Astrocyte (in vitro differentiated cells and primary cell): ENCODE data around the gene PALB2. TPM values are rescaled to one million over a fixed set of nuclear protein-coding genes. Genes with fewer than 3 reads are reported as not detected.

Experiments used
- DNase-seq: peaks from one replicate; pipeline ENCODE4 v3.0.0-alpha.2; 2010; ENCODE audit warnings: low read depth
- FAIRE-seq: peaks from 2 replicates; lab custom pipeline; 2011; peaks lifted over from hg19 to GRCh38; lab: Jason Lieb, UNC
- H2AFZ ChIP-seq: 2 replicates; pipeline ENCODE4 v1.6.0; 2012; ENCODE audit warnings: low read depth, low read length, inconsistent platforms
- H3K27ac ChIP-seq: 2 replicates; pipeline ENCODE4 v1.5.1; 2011; ENCODE audit warnings: low read depth, low read length, inconsistent platforms
- H3K27me3 ChIP-seq: 2 replicates; pipeline ENCODE4 v1.6.0; 2011; ENCODE audit warnings: low read length, inconsistent platforms; ENCODE audit not compliant: insufficient read depth
- H3K36me3 ChIP-seq: 2 replicates; pipeline ENCODE4 v1.5.1; 2011; ENCODE audit warnings: low read length, inconsistent platforms; ENCODE audit not compliant: insufficient read depth
- H3K4me1 ChIP-seq: 2 replicates; pipeline ENCODE4 v1.5.1; 2011; ENCODE audit warnings: low read length, inconsistent platforms; ENCODE audit not compliant: insufficient read depth
- H3K4me2 ChIP-seq: 2 replicates; pipeline ENCODE4 v1.6.0; 2012; ENCODE audit warnings: low read length, inconsistent platforms
- H3K4me3 ChIP-seq: 2 replicates; pipeline ENCODE4 v1.5.1; 2011; ENCODE audit warnings: low read depth, mild to moderate bottlenecking, low read length, inconsistent platforms; ENCODE audit not compliant: insufficient read depth
- H3K79me2 ChIP-seq: 2 replicates; pipeline ENCODE4 v1.6.0; 2012; ENCODE audit warnings: mild to moderate bottlenecking, low read length, inconsistent platforms; ENCODE audit not compliant: insufficient read depth
- H3K9ac ChIP-seq: 2 replicates; pipeline ENCODE4 v1.6.0; 2012; ENCODE audit warnings: mild to moderate bottlenecking, low read length, inconsistent platforms
- H3K9me3 ChIP-seq: 2 replicates; pipeline ENCODE4 v1.5.1; 2012; ENCODE audit warnings: low read depth, mild to moderate bottlenecking, low read length, inconsistent platforms; ENCODE audit not compliant: insufficient read depth
- H4K20me1 ChIP-seq: 2 replicates; pipeline ENCODE4 v1.6.0; 2012; ENCODE audit warnings: low read length, inconsistent platforms; ENCODE audit not compliant: insufficient read depth
- H3K27ac Mint-ChIP-seq: one replicate; pipeline ENCODE4 v1.8.0; 2021; ENCODE audit warnings: mild to moderate bottlenecking, mixed read lengths; ENCODE audit not compliant: unreplicated experiment
- H3K27me3 Mint-ChIP-seq: one replicate; pipeline ENCODE4 v1.8.0; 2021; ENCODE audit warnings: low read depth, mixed read lengths; ENCODE audit not compliant: unreplicated experiment
- H3K36me3 Mint-ChIP-seq: one replicate; pipeline ENCODE4 v1.8.0; 2021; ENCODE audit warnings: low read depth, mixed read lengths; ENCODE audit not compliant: unreplicated experiment
- H3K4me1 Mint-ChIP-seq: one replicate; pipeline ENCODE4 v1.8.0; 2021; ENCODE audit warnings: low read depth, mixed read lengths; ENCODE audit not compliant: unreplicated experiment
- H3K4me3 Mint-ChIP-seq: one replicate; pipeline ENCODE4 v1.8.0; 2021; ENCODE audit warnings: mild to moderate bottlenecking, moderate library complexity, mixed read lengths; ENCODE audit not compliant: unreplicated experiment
- H3K9me3 Mint-ChIP-seq: one replicate; pipeline ENCODE4 v1.8.0; 2021; ENCODE audit warnings: mild to moderate bottlenecking, mixed read lengths; ENCODE audit not compliant: unreplicated experiment
- EZH2 ChIP-seq: IDR thresholded peaks from 2 replicates; pipeline ENCODE4 v1.6.1; 2012; ENCODE audit warnings: mild to moderate bottlenecking, low read length, inconsistent platforms; ENCODE audit not compliant: insufficient read depth
- total RNA-seq: library from RNA; stranded (reverse); gene quantifications from 2 replicates; pipeline ENCODE4 v1.2.1, GENCODE V29; 2021
- TF ChIP-seq, protein P1 (sequence below): IDR thresholded peaks from 2 replicates; pipeline ENCODE4 v1.5.1; 2011; ENCODE audit warnings: low read depth, mild to moderate bottlenecking, inconsistent platforms, low read length, moderate library complexity; ENCODE audit not compliant: insufficient read depth

Gene PALB2
- total RNA-seq, 1 donor from 2014 or later, result 12.8 TPM

DNA sequence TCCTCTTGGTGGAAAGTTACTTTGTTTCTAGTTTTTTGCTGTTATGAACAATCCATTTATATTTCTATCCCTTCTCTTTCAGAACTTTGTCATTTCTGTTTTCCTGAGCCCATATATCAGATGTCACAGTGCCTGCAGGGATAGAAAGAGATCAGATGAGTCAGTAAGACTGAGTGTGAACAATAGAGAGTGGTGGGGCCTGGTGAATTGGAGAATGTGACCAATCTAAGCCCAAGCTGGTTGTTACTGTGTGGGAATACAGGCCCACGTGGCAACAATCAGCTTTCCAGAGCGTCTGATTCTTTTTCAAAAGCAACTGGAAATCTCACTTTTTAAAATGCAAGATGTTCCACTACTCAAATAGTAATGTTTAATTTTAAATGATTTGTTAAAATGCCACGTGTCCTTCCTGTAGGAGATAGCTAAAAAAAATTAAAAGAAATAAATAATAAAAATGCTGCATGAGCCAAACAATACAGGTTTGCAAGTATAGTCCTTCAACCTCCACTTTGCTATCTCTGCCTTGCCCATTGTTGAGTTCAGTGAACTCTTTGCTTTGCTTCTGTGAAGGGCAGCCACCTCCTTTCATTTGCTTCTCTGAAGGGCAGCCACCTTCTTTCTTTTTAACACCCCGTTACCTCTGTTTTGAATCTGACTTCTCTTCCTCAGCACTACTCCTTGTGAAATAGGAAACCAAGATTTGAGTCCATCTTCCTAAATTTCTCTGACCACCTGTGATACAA lies 9.7 kb upstream of the PALB2 start:
- H3K27ac Mint-ChIP-seq, result peak overlapping the region; percentile 23
- H3K4me1 Mint-ChIP-seq, result peaks cover 9% of the 10 kb centered on the region

DNA sequence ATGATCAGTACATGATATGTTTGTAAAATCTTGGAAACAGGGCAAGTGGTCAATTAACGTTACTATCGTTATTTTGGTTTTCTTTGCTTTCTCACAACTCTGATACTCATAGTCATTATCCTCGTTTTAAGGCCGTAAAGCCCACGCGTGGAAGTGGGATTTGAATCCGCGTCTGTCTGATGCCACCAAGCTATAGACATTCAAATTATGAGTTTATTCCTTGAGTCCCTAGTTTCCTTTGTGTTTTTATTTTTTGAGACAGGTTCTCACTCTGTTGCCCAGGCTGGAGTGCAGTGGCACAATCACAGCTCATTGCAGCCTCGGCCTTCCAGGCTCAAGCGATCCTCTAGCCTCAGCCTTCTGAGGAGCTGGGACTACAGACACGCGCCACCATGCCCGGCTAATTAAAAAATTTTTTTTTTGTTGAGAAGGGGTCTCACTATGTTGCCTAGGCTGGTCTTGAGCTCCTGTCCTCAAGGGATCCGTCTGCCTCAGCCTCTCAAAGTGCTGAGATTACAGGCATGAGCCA lies 1.2 kb upstream of the PALB2 start:
- H3K4me3 ChIP-seq, result peak overlapping the region; percentile 97
- H3K27ac ChIP-seq, result peak overlapping the region; percentile 39
- Mint-ChIP-seq H3K36me3 (peaks cover 19% of the 10 kb centered on the region), H3K4me1 (peaks cover 3% of the 10 kb centered on the region), H3K27me3 (no peaks in the 10 kb centered on the region), H3K9me3 (no peaks in the 10 kb centered on the region), H3K4me3 (peak overlapping the region; percentile 99), H3K27ac (peak overlapping the region; percentile 97)
- no peaks in the 10 kb centered on the region for H3K27me3 ChIP-seq
- peaks cover 28% of the 10 kb centered on the region for H4K20me1 ChIP-seq
- peak overlapping the region; percentile 85 for H2AFZ ChIP-seq
- peak overlapping the region; percentile 87 for H3K4me2 ChIP-seq
- FAIRE-seq (no peak), DNase-seq (no peak)
- H3K9ac ChIP-seq, result peak overlapping the region; percentile 96
- peaks cover 18% of the 10 kb centered on the region for H3K36me3 ChIP-seq
- TF ChIP-seq EZH2, result no peak
- TF ChIP-seq, protein P1, sequence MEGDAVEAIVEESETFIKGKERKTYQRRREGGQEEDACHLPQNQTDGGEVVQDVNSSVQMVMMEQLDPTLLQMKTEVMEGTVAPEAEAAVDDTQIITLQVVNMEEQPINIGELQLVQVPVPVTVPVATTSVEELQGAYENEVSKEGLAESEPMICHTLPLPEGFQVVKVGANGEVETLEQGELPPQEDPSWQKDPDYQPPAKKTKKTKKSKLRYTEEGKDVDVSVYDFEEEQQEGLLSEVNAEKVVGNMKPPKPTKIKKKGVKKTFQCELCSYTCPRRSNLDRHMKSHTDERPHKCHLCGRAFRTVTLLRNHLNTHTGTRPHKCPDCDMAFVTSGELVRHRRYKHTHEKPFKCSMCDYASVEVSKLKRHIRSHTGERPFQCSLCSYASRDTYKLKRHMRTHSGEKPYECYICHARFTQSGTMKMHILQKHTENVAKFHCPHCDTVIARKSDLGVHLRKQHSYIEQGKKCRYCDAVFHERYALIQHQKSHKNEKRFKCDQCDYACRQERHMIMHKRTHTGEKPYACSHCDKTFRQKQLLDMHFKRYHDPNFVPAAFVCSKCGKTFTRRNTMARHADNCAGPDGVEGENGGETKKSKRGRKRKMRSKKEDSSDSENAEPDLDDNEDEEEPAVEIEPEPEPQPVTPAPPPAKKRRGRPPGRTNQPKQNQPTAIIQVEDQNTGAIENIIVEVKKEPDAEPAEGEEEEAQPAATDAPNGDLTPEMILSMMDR, result no peak
- no peaks in the 10 kb centered on the region for H3K9me3 ChIP-seq
- H3K4me1 ChIP-seq, result peaks cover 15% of the 10 kb centered on the region
- peaks cover 70% of the 10 kb centered on the region for H3K79me2 ChIP-seq

More for the DNA sequence above, 9.7 kb upstream of the PALB2 start:
- Histone ChIP-seq H4K20me1 (peaks cover 67% of the 10 kb centered on the region), H2AFZ (no peak overlapping the region), H3K4me3 (no peak overlapping the region), H3K4me2 (no peak overlapping the region), H3K4me1 (no peaks in the 10 kb centered on the region), H3K9ac (no peak overlapping the region), H3K27ac (no peak overlapping the region), H3K27me3 (no peaks in the 10 kb centered on the region), H3K36me3 (peaks cover 20% of the 10 kb centered on the region), H3K79me2 (peaks cover 97% of the 10 kb centered on the region), H3K9me3 (no peaks in the 10 kb centered on the region)
- peaks cover 20% of the 10 kb centered on the region for H3K36me3 Mint-ChIP-seq
- H3K4me3 Mint-ChIP-seq, result no peak overlapping the region
- no peaks in the 10 kb centered on the region for H3K27me3 Mint-ChIP-seq
- TF ChIP-seq, protein P1, result no peak
- TF ChIP-seq EZH2, result no peak
- FAIRE-seq (no peak), DNase-seq (peak; percentile 35)
- no peaks in the 10 kb centered on the region for H3K9me3 Mint-ChIP-seq

DNA sequence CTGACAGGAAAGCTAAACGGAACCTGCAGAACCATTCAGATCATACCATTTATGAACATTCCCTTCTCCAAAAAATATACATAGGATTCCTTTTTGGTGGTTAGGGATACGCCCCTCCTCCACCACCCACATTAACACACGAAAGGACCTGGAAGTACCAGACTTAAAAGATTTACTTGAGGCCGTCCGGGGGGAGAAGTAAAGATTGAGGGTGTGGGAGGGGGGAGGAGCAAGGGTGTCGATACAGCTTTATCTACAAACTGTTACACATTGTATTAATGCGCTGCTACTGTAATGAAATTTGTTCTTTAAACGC lies 537 bp downstream of the PALB2 start:
- H3K9me3 ChIP-seq, result no peaks in the 10 kb centered on the region
- H3K27ac ChIP-seq, result peak overlapping the region; percentile 86
- H3K27me3 ChIP-seq, result no peaks in the 10 kb centered on the region
- H3K36me3 ChIP-seq, result peaks cover 16% of the 10 kb centered on the region
- H3K9me3 Mint-ChIP-seq, result no peaks in the 10 kb centered on the region
- FAIRE-seq, result no peak
- peak overlapping the region; percentile 97 for H3K4me3 ChIP-seq
- peaks cover 15% of the 10 kb centered on the region for H3K4me1 ChIP-seq
- peaks cover 54% of the 10 kb centered on the region for H3K79me2 ChIP-seq
- peaks cover 3% of the 10 kb centered on the region for H3K4me1 Mint-ChIP-seq
- H3K27ac Mint-ChIP-seq, result peak overlapping the region; percentile 86
- H4K20me1 ChIP-seq, result peaks cover 11% of the 10 kb centered on the region
- H3K4me2 ChIP-seq, result peak overlapping the region; percentile 87
- H3K9ac ChIP-seq, result peak overlapping the region; percentile 96
- TF ChIP-seq, protein P1, result no peak
- no peak for TF ChIP-seq EZH2
- peak overlapping the region; percentile 87 for H2AFZ ChIP-seq
- peak overlapping the region; percentile 99 for H3K4me3 Mint-ChIP-seq
- H3K27me3 Mint-ChIP-seq, result no peaks in the 10 kb centered on the region
- DNase-seq, result no peak
- H3K36me3 Mint-ChIP-seq, result peaks cover 9% of the 10 kb centered on the region
